ENCODE measurements around the gene PLEK. TPM values are rescaled to one million over a fixed set of nuclear protein-coding genes. Genes with fewer than 3 reads are reported as not detected.
A peak's percentile ranks its signal among the peaks of the same experiment; 100 is the strongest.
"Not testable (repeated sequence)": the region's sequence is repeated elsewhere in the genome, so short reads cannot be mapped to it uniquely, and the experiment has no call there.

The PLEK gene
- total RNA-seq, 1 donor from 2014 or later = 0.10 TPM

GRCh38 chr2:68441179-68441993 is 76.3 kb downstream of the PLEK start:
- no peaks in the 10 kb centered on the region for H3K9me3 Mint-ChIP-seq (ENCODE audit: low read depth)
- TF ChIP-seq, protein P1, sequence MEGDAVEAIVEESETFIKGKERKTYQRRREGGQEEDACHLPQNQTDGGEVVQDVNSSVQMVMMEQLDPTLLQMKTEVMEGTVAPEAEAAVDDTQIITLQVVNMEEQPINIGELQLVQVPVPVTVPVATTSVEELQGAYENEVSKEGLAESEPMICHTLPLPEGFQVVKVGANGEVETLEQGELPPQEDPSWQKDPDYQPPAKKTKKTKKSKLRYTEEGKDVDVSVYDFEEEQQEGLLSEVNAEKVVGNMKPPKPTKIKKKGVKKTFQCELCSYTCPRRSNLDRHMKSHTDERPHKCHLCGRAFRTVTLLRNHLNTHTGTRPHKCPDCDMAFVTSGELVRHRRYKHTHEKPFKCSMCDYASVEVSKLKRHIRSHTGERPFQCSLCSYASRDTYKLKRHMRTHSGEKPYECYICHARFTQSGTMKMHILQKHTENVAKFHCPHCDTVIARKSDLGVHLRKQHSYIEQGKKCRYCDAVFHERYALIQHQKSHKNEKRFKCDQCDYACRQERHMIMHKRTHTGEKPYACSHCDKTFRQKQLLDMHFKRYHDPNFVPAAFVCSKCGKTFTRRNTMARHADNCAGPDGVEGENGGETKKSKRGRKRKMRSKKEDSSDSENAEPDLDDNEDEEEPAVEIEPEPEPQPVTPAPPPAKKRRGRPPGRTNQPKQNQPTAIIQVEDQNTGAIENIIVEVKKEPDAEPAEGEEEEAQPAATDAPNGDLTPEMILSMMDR (IDR thresholded peaks at IDR 0.05; ENCODE audit: unreplicated experiment) = peak; percentile 94
- no peaks in the 10 kb centered on the region for H3K36me3 Mint-ChIP-seq (ENCODE audit: insufficient read depth)
- H3K27me3 Mint-ChIP-seq = peaks cover 26% of the 10 kb centered on the region
- no peak overlapping the region for H3K4me3 Mint-ChIP-seq (ENCODE audit: low read depth)
- peak; percentile 75 for DNase-seq (ENCODE audit: low spot score, unreplicated experiment)
- peaks cover 14% of the 10 kb centered on the region for H3K4me1 Mint-ChIP-seq (ENCODE audit: low read depth)
- no peak overlapping the region for H3K27ac Mint-ChIP-seq

DNA sequence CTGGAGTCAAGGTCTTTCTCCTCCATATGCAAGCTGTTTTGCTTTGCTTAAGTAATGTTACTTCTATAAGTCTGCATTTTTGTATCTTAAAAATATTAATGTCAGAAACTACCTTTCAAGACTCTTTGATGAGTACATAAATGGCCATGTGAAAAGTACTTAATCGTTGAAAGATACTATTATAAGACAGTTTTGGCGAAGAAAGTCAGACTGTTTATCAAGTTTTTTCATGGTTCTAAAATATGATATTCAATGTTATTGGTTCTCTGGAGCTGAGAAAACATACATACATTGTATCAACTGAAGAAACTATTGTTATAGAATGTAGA is 76.9 kb downstream of the PLEK start:
- no peak overlapping the region for H3K27ac Mint-ChIP-seq
- H3K4me3 Mint-ChIP-seq (ENCODE audit: low read depth) = no peak overlapping the region
- H3K27me3 Mint-ChIP-seq = peaks cover 25% of the 10 kb centered on the region
- no peaks in the 10 kb centered on the region for H3K9me3 Mint-ChIP-seq (ENCODE audit: low read depth)
- TF ChIP-seq, protein P1 (IDR thresholded peaks at IDR 0.05; ENCODE audit: unreplicated experiment) = no peak
- peaks cover 14% of the 10 kb centered on the region for H3K4me1 Mint-ChIP-seq (ENCODE audit: low read depth)
- DNase-seq (ENCODE audit: low spot score, unreplicated experiment) = no peak
- H3K36me3 Mint-ChIP-seq (ENCODE audit: insufficient read depth) = no peaks in the 10 kb centered on the region

DNA sequence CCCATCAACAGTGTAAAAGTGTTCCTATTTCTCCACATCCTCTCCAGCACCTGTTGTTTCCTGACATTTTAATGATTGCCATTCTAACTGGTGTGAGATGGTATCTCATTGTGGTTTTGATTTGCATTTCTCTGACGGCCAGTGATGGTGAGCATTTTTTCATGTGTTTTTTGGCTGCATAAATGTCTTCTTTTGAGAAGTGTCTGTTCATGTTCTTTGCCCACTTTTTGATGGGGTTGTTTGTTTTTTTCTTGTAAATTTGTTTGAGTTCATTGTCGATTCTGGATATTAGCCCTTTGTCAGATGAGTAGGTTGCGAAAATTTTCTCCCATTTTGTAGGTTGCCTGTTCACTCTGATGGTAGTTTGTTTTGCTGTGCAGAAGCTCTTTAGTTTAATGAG is 81.3 kb downstream of the PLEK start:
- H3K27ac Mint-ChIP-seq; DNase-seq (ENCODE audit: low spot score, unreplicated experiment); H3K4me1 Mint-ChIP-seq (ENCODE audit: low read depth); H3K36me3 Mint-ChIP-seq (ENCODE audit: insufficient read depth); H3K4me3 Mint-ChIP-seq (ENCODE audit: low read depth); H3K9me3 Mint-ChIP-seq (ENCODE audit: low read depth): not testable (repeated sequence)
- peaks cover 15% of the 10 kb centered on the region for H3K27me3 Mint-ChIP-seq

Other genes with a start within 250 kb of the PLEK start
- 12.8 and 16.2 TPM in 2 replicates for gene PNO1, start 207.4 kb upstream of the PLEK start, total RNA-seq
- gene PPP3R1, start 112.8 kb upstream of the PLEK start, total RNA-seq = 44.1 and 48.5 TPM in 2 replicates
- not detected in 2 replicates for gene CNRIP1, start 45.3 kb upstream of the PLEK start, total RNA-seq
- gene FBXO48, start 102.0 kb downstream of the PLEK start, total RNA-seq = 1.2 and 1.5 TPM in 2 replicates
- 10.6 and 11.6 TPM in 2 replicates for gene APLF, start 102.3 kb downstream of the PLEK start, total RNA-seq

Data from progenitor cell of endocrine pancreas (in vitro differentiated cells).